ENCODE measurements around the gene ISYNA1.

Gene ISYNA1

DNA sequence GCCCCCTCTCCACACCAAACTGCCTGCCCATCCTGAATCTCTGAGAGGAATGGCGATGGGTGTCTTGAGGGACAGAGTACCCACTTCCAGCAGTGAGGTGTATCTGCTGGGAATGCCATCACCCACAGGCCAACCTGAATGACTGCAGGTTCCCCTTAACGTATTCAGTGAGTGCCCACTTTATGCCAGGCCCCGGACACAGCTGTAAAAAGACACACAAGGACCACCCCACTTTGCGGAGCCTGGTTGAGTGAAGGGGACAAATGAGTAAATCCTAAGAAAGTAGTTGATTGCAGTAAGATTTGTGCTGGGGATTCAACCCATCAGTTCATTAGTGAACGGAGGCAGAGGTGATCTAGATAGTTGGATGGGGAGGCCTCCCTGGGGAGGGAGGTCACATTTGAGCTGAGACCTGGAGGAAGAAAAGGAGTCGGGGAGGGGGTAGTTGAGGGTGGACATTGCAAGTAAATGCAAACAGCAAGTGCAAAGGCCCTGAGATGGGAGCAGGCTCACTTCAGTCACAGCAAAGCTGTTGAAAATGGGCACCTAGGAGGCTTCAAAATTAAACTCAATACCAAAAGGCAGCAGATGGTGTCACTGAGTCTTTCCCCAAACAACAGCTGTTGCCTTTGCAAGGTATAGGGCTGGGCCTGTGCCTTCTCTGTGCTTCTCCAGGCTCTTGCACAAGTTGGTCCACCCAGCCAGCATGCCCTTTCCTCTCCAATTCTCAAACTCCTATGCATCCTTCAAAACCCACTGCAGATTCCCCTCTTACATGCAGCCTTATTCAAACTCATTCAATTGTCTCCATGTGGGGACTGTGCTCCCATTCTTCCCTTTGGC lies 47.6 kb downstream of the ISYNA1 start:
- peak; percentile 91 for DNase-seq

DNA sequence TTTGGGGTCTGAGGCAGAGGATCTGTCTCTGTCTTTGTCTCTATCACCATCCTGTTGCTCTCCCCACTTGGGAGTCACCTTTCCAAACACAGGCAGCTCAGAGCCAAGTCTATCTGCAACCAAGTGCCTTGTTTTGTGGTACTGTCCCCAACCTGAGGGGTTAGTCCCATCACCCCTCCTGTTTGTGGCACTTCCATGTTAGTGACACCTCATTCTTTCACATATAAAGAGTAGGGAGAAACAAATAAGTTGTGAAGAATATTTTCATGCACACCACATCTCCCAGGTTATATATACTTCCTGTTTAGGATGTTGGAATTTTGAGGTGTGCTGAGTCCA lies 48.2 kb downstream of the ISYNA1 start:
- DNase-seq: no peak

DNA sequence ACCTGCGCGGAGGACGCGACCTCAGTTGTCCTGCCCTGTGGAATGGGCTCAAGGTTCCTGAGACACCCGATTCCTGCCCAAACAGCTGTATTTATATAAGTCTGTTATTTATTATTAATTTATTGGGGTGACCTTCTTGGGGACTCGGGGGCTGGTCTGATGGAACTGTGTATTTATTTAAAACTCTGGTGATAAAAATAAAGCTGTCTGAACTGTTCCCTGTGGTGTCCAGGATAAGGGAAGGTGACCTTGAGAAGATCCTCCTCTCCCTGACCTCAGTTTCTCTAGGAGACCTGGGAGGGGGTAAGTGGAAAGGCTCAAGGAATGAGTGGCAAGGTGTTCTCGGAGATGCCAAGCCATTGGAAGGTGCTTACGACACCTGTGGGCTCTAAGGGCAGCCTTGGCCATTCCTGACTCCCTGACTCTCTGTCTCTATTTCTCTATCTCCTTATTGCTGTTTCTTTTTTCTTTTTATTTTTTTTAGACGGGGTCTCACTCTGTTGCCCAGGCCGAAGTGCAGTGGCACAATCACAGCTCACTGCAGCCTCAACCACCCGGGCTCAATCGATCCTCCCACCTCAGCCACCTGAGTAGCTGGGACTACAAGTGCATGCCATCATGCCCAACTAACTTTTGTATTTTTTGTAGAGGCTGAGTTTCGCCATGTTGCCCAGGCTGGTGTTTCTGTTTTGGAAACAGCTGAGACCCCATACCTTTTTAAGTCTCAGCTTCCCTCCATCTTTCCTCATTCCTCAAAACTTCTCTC lies 48.8 kb downstream of the ISYNA1 start:
- DNase-seq: no peak

DNA sequence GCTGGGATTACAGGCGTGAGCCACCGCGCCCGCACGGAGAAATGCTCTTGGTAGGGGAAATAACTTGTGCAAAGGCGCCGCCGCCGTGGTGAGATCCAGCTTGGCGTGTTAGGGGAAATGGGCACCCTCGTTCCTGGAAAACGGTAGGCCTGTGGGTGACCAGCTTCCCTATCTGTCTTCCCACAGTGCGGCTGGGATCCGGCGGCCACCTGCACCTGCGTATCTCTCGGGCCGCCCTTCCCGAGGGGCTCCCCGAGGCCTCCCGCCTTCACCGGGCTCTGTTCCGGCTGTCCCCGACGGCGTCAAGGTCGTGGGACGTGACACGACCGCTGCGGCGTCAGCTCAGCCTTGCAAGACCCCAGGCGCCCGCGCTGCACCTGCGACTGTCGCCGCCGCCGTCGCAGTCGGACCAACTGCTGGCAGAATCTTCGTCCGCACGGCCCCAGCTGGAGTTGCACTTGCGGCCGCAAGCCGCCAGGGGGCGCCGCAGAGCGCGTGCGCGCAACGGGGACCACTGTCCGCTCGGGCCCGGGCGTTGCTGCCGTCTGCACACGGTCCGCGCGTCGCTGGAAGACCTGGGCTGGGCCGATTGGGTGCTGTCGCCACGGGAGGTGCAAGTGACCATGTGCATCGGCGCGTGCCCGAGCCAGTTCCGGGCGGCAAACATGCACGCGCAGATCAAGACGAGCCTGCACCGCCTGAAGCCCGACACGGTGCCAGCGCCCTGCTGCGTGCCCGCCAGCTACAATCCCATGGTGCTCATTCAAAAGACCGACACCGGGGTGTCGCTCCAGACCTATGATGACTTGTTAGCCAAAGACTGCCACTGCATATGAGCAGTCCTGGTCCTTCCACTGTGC lies 49.6 kb downstream of the ISYNA1 start:
- DNase-seq: peak; percentile 93

DNA sequence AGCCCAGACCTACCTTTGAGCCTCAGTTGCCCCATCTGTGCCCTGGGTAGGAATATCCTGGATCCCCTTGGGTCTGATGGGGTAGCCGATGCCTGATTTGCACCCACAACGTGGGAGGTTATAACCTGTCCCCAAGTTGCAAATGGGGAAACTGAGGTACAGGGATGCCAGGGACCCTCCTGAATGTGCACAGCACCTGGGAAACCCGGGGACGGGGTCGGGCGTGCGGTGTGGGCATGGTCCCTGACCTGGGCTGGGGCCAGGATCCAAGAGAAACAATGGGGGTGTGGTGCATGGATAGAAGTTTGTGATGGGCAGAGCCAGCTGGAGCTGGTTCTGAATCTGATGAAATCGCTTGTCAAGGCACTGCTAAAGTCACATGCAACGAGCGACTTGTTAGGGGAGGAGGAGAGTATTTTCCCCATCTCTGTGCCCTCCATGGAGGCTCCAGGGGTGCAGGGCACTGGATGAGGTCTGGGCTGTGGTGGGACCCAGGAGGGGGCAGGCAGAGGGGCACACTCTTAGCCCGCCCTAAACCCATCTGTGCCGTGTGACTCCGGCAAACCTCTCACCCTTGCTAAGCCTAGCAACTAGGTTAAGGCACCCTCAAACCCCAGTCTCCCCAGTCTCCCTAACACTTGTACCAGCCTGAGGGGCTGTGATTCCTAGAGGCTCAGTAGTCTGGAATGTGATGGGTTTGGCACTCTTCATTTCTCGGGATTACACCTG lies 51.2 kb downstream of the ISYNA1 start:
- no peak for DNase-seq

DNA sequence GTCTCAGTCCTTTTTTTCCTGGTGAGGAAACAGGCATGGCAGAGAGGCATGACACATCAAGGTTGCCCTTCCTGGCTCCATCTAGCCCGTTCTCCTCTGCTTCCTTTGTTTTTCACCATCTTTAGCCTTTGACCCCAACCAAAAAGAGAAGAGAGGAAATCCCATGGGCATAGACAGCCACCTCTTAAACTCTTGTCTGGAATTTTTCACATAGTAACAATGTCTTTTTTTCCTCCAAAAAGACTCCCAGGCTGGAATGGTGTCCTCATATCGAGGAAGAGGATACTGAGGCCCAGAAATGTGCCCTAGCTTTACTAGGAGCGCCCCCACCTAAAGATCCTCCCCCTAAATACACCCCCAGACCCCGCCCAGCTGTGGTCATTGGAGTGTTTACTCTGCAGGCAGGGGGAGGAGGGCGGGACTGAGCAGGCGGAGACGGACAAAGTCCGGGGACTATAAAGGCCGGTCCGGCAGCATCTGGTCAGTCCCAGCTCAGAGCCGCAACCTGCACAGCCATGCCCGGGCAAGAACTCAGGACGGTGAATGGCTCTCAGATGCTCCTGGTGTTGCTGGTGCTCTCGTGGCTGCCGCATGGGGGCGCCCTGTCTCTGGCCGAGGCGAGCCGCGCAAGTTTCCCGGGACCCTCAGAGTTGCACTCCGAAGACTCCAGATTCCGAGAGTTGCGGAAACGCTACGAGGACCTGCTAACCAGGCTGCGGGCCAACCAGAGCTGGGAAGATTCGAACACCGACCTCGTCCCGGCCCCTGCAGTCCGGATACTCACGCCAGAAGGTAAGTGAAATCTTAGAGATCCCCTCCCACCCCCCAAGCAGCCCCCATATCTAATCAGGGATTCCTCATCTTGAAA lies 52.0 kb downstream of the ISYNA1 start, which contains the start of gene GDF15:
GDF15 (plus strand) TSS at position 484 of the 868 bp plus-strand sequence; CDS start at position 516, 32 bp downstream.
- DNase-seq: peak; percentile 59

DNA sequence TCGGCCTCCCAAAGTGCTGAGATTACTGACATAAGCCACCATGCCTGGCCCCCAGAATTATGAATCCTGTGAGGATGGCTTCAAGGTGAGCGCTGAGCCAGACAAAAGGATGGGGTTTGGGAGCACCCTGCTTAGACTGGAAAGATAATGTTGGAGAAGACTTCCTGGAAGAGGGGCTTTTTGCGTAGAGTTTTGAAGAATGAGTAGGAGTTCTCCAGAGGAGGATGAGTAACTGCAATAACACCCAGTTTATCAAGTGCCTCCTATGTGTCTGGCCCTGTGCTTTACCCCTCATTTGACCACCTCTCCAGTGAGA lies 52.6 kb downstream of the ISYNA1 start:
- DNase-seq: no peak

DNA sequence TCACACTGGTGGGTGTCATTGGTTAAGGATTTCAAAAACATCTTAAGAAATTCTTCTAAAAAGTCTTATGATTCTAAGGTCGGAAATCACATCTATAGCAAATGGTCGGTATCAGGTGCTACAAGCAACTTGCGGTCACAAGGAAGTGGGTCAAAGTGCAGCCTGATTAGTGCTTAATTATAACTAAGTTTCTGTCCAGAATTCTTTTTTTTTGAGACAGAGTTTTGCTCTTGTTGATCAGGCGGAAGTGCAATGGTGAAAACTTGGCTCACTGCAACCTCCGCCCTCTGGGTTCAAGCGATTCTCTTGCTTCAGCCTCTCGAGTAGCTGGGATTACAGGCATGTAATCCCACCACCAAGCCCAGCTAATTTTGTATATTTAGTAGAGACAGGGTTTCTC lies 53.2 kb downstream of the ISYNA1 start:
- no peak for DNase-seq
